GM18867 (cell line): Measurements from ENCODE around the gene TMEM18.

Experiments used
- ATAC-seq: cut with Tn5 transposase; IDR thresholded peaks from one replicate; pipeline ENCODE4 v1.9.1; 2021; ENCODE audit warnings: mild to moderate bottlenecking, moderate library complexity; ENCODE audit not compliant: unreplicated experiment

Gene TMEM18

GRCh38 chr2:636641-637405, 40.4 kb downstream of the TMEM18 start:
- ATAC-seq: no peak

- ATAC-seq: no peak
These were observed 41.3 kb downstream of the TMEM18 start for GRCh38 chr2:635687-636621.

GRCh38 chr2:634636-635388, 42.4 kb downstream of the TMEM18 start:
- ATAC-seq: no peak

- ATAC-seq: no peak
These were observed 43.2 kb downstream of the TMEM18 start for GRCh38 chr2:634041-634440.

- no peak for ATAC-seq
These were observed 43.8 kb downstream of the TMEM18 start for GRCh38 chr2:633371-633770.

- ATAC-seq: no peak
These were observed 44.7 kb downstream of the TMEM18 start for GRCh38 chr2:632471-632870.

- ATAC-seq: no peak
These were observed 45.5 kb downstream of the TMEM18 start for GRCh38 chr2:631741-632140.

- ATAC-seq: no peak
These were observed 46.5 kb downstream of the TMEM18 start for GRCh38 chr2:630451-631320.

- no peak for ATAC-seq
These were observed 47.2 kb downstream of the TMEM18 start for GRCh38 chr2:629961-630360.

- ATAC-seq: no peak
These were observed 48.6 kb downstream of the TMEM18 start for GRCh38 chr2:628651-629050.

- ATAC-seq: no peak
These were observed 49.2 kb downstream of the TMEM18 start for GRCh38 chr2:627926-628560.

GRCh38 chr2:627340-627709, 49.9 kb downstream of the TMEM18 start:
- no peak for ATAC-seq

- no peak for ATAC-seq
These were observed 50.5 kb downstream of the TMEM18 start for GRCh38 chr2:626491-627339.

- ATAC-seq: no peak
These were observed 51.5 kb downstream of the TMEM18 start for GRCh38 chr2:625415-626333.

GRCh38 chr2:624551-625347, 52.5 kb downstream of the TMEM18 start:
- no peak for ATAC-seq

- no peak for ATAC-seq
These were observed 53.1 kb downstream of the TMEM18 start for GRCh38 chr2:624096-624495.
